SK-N-SH treated with all-trans-retinoic acid at 6 μM for 48 hours (cell line): Measurements from ENCODE around the gene RIC1.

Source experiments
- ATAC-seq: fragments of 200-7000 bp; cut with Tn5 transposase; 3 replicates; pipeline ENCODE4 v1.9.1; 2020; ENCODE audit warnings: mild to moderate bottlenecking, moderate library complexity
- BACH2 ChIP-seq: fragments of 250-450 bp; sonication (Bioruptor Pico); IDR thresholded peaks from 2 replicates; pipeline ENCODE4 v1.9.0; 2021; ENCODE audit warnings: mild to moderate bottlenecking, borderline replicate concordance
- CSDC2 ChIP-seq: fragments of 250-450 bp; sonication (Bioruptor Pico); IDR thresholded peaks from 2 replicates; pipeline ENCODE4 v1.5.0; 2020; ENCODE audit warnings: mild to moderate bottlenecking, moderate library complexity
- CSRNP3 ChIP-seq: fragments of 250-450 bp; sonication (Bioruptor Pico); IDR thresholded peaks from 2 replicates; pipeline ENCODE4 v1.5.1; 2021; ENCODE audit warnings: mild to moderate bottlenecking, moderate library complexity
- GLIS3 ChIP-seq: fragments of 250-450 bp; sonication (Bioruptor Pico); IDR thresholded peaks from 2 replicates; pipeline ENCODE4 v1.5.0; 2020; ENCODE audit warnings: mild to moderate bottlenecking, moderate library complexity
- ISL1 ChIP-seq: fragments of 250-450 bp; sonication (Bioruptor Pico); IDR thresholded peaks from 2 replicates; pipeline ENCODE4 v2.1.2; 2022; ENCODE audit warnings: mild to moderate bottlenecking, moderate library complexity
- OSR1 ChIP-seq: fragments of 250-450 bp; sonication (Bioruptor Pico); IDR thresholded peaks from 2 replicates; pipeline ENCODE4 v1.8.0; 2022; ENCODE audit warnings: moderate library complexity, mild to moderate bottlenecking, inconsistent platforms
- POU6F1 ChIP-seq: fragments of 250-450 bp; sonication (Bioruptor Pico); IDR thresholded peaks from 2 replicates; pipeline ENCODE4 v1.8.0; 2021; ENCODE audit warnings: low read depth, mild to moderate bottlenecking, moderate library complexity, borderline replicate concordance
- RARB ChIP-seq: fragments of 250-450 bp; sonication (Bioruptor Pico); IDR thresholded peaks from 2 replicates; pipeline ENCODE4 v1.8.0; 2021; ENCODE audit warnings: mild to moderate bottlenecking, moderate library complexity
- SNAI2 ChIP-seq: fragments of 250-450 bp; sonication (Bioruptor Pico); IDR thresholded peaks from 2 replicates; pipeline ENCODE4 v1.5.0; 2020; ENCODE audit warnings: mild to moderate bottlenecking, moderate library complexity
- TCF4 ChIP-seq: fragments of 250-450 bp; sonication (Bioruptor Pico); IDR thresholded peaks from 2 replicates; pipeline ENCODE4 v1.8.0; 2021; ENCODE audit warnings: mild to moderate bottlenecking, moderate library complexity, borderline replicate concordance
- TOX ChIP-seq: fragments of 250-450 bp; sonication (Bioruptor Pico); IDR thresholded peaks from 2 replicates; pipeline ENCODE4 v1.8.0; 2021; ENCODE audit warnings: mild to moderate bottlenecking, moderate library complexity, borderline replicate concordance
- ZC3H10 ChIP-seq: fragments of 250-450 bp; sonication (Bioruptor Pico); IDR thresholded peaks from 2 replicates; pipeline ENCODE4 v1.5.1; 2021; ENCODE audit warnings: mild to moderate bottlenecking, moderate library complexity
- ZFP3 ChIP-seq: fragments of 250-450 bp; sonication (Bioruptor Pico); IDR thresholded peaks from 2 replicates; pipeline ENCODE4 v1.5.0; 2020; ENCODE audit warnings: mild to moderate bottlenecking, moderate library complexity
- ZFP30 ChIP-seq: fragments of 450-650 bp; formaldehyde crosslinking; IDR thresholded peaks from 2 replicates; pipeline ENCODE4 v1.5.0; 2022; ENCODE audit warnings: mild to moderate bottlenecking, moderate library complexity
- ZNF565 ChIP-seq: fragments of 450-650 bp; formaldehyde crosslinking; conservative IDR thresholded peaks from 2 replicates; pipeline ENCODE4 v1.5.0; 2020; ENCODE audit warnings: low read depth, mild to moderate bottlenecking, moderate library complexity
- ZNF8 ChIP-seq: fragments of 450-650 bp; formaldehyde crosslinking; IDR thresholded peaks from 2 replicates; pipeline ENCODE4 v1.5.0; 2020; ENCODE audit warnings: mild to moderate bottlenecking, moderate library complexity
- TF ChIP-seq, protein P1 (sequence below): fragments of 250-450 bp; sonication (Bioruptor Pico); IDR thresholded peaks from 2 replicates; pipeline ENCODE4 v1.8.0; 2020; ENCODE audit warnings: mild to moderate bottlenecking, moderate library complexity, borderline replicate concordance
- TF ChIP-seq, protein P2 (sequence below): fragments of 250-450 bp; sonication (Bioruptor Pico); IDR thresholded peaks from 2 replicates; pipeline ENCODE4 v1.5.1; 2020; ENCODE audit warnings: low read depth, mild to moderate bottlenecking, moderate library complexity

Gene RIC1

DNA sequence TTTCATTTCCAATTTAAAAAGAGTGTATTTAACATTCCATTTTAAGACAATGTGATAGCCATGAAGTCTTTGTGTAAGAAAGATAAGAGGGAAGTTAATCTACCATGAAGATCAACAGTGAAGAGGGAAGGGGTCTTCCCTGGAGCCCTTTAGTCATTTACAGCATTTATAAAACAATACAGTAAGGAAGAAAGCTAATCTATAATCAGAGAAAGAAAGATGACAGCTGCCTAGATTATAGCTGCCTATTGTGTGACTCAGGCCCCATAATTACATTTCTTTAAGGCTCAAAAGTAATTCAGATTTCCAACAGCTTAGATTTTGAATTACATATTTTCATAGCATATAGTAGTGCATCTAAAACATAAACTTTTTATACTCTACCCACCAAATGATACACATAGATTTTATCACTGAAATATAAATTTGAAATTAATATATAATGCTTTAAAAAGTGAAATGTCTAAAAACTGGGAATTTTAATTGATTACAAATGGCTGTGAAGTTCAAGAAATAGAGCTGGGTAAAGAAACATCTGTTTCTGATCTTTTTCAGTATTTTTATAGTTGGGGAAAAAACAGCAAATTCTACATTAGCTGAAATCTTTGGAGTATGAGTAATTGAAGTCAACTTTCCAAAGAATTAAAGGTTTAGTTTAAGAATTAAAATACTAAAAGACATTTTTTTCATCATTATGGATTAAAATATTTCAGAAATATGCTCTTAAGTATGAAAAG lies 89.6 kb downstream of the RIC1 start:
- TF ChIP-seq, protein P1, sequence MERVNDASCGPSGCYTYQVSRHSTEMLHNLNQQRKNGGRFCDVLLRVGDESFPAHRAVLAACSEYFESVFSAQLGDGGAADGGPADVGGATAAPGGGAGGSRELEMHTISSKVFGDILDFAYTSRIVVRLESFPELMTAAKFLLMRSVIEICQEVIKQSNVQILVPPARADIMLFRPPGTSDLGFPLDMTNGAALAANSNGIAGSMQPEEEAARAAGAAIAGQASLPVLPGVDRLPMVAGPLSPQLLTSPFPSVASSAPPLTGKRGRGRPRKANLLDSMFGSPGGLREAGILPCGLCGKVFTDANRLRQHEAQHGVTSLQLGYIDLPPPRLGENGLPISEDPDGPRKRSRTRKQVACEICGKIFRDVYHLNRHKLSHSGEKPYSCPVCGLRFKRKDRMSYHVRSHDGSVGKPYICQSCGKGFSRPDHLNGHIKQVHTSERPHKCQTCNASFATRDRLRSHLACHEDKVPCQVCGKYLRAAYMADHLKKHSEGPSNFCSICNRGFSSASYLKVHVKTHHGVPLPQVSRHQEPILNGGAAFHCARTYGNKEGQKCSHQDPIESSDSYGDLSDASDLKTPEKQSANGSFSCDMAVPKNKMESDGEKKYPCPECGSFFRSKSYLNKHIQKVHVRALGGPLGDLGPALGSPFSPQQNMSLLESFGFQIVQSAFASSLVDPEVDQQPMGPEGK (CRISPR knock-in tag) = 0 out of 2 replicates have a peak, but pooled peaks have one; percentile 47
- TF ChIP-seq ZFP3 (CRISPR knock-in tag) (no peak), CSRNP3 (CRISPR knock-in tag) (0 out of 2 replicates have a peak, but pooled peaks have one; percentile 41), ISL1 (CRISPR knock-in tag) (peak; percentile 87)
- peak; percentile 77 for ATAC-seq

- no peak for TF ChIP-seq BACH2
- no peak for TF ChIP-seq OSR1 (CRISPR knock-in tag)
- no peak for TF ChIP-seq ZNF8 (CRISPR knock-in tag)
- TF ChIP-seq ISL1 (CRISPR knock-in tag) = peak; percentile 50
- TF ChIP-seq RARB = no peak
- TF ChIP-seq, all 23 proteins: peak for 1
- ATAC-seq = peak; percentile 36
Observed at GRCh38 chr9:5719100-5719926, 90.4 kb downstream of the RIC1 start.

- no peak for ATAC-seq
- no peak for TF ChIP-seq CSRNP3 (CRISPR knock-in tag)
- TF ChIP-seq POU6F1 (CRISPR knock-in tag) = no peak
- TF ChIP-seq GLIS3 (CRISPR knock-in tag) = no peak
- TF ChIP-seq ZC3H10 (CRISPR knock-in tag) = no peak
- TF ChIP-seq ZFP30 = no peak
- TF ChIP-seq OSR1 (CRISPR knock-in tag) = no peak
- no peak for TF ChIP-seq TCF4 (CRISPR knock-in tag)
- no peak for TF ChIP-seq ZNF565 (CRISPR knock-in tag)
- TF ChIP-seq RARB = no peak
- TF ChIP-seq BACH2 = no peak
- TF ChIP-seq, protein P2, sequence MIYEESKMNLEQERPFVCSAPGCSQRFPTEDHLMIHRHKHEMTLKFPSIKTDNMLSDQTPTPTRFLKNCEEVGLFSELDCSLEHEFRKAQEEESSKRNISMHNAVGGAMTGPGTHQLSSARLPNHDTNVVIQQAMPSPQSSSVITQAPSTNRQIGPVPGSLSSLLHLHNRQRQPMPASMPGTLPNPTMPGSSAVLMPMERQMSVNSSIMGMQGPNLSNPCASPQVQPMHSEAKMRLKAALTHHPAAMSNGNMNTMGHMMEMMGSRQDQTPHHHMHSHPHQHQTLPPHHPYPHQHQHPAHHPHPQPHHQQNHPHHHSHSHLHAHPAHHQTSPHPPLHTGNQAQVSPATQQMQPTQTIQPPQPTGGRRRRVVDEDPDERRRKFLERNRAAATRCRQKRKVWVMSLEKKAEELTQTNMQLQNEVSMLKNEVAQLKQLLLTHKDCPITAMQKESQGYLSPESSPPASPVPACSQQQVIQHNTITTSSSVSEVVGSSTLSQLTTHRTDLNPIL (CRISPR knock-in tag) = no peak
- TF ChIP-seq CSDC2 (CRISPR knock-in tag) = no peak
Observed at GRCh38 chr9:5720151-5720550, 91.2 kb downstream of the RIC1 start.

GRCh38 chr9:5721279-5722087 lies 92.6 kb downstream of the RIC1 start:
- no peak for ATAC-seq
- no peak for TF ChIP-seq OSR1 (CRISPR knock-in tag)
- no peak for TF ChIP-seq TOX (CRISPR knock-in tag)
- TF ChIP-seq CSRNP3 (CRISPR knock-in tag) = no peak
- no peak for TF ChIP-seq SNAI2
- TF ChIP-seq RARB = no peak
- no peak for TF ChIP-seq ZFP3 (CRISPR knock-in tag)
- no peak for TF ChIP-seq POU6F1 (CRISPR knock-in tag)
- no peak for TF ChIP-seq ISL1 (CRISPR knock-in tag)
- TF ChIP-seq ZC3H10 (CRISPR knock-in tag) = no peak
- TF ChIP-seq ZNF8 (CRISPR knock-in tag) = no peak
- no peak for TF ChIP-seq CSDC2 (CRISPR knock-in tag)
- TF ChIP-seq, protein P2 (CRISPR knock-in tag) = no peak
